Common myeloid progenitor, CD34-positive (primary cell): ENCODE data around the gene SEPTIN12.
A peak's percentile ranks its signal among the peaks of the same experiment; 100 is the strongest.

ENCODE experiments used
- CTCF ChIA-PET: fragments of 350-600 bp; sonication (Branson Sonifier 250); formaldehyde crosslinking; loops from one replicate; lab custom pipeline; 2021; ENCODE audit warnings: antibody characterized with exemption; lab: Charles Lee
- POLR2A ChIA-PET: fragments of 350-600 bp; sonication (Branson Sonifier 250); formaldehyde crosslinking; loops from one replicate; lab custom pipeline; 2021; ENCODE audit warnings: antibody characterized with exemption; lab: Charles Lee
- DNase-seq, 3 donors: peaks; one replicate each; pipeline versions ENCODE4 v3.0.0 to v3.0.0-alpha.2; 2013
- H3K27ac ChIP-seq, 2 experiments: 1 replicate in 1 of 2; 2 replicates in 1 of 2; pipeline ENCODE4 v1.7.0; 2013; ENCODE audit warnings: inconsistent platforms in 2 of 2, low read length in 2 of 2, mild to moderate bottlenecking in 2 of 2, low read depth in 1 of 2, moderate library complexity in 1 of 2; ENCODE audit not compliant: severe bottlenecking in 2 of 2, insufficient read depth in 1 of 2, poor library complexity in 1 of 2
- H3K27me3 ChIP-seq, 5 experiments: replicated peaks in 2 of 5; 1 replicate in 3 of 5; 2 replicates in 2 of 5; pipeline versions ENCODE4 v1.6.1 to v1.7.0; 2013; ENCODE audit warnings: low read length in 4 of 5, mild to moderate bottlenecking in 2 of 5, moderate library complexity in 2 of 5, inconsistent platforms in 1 of 5; ENCODE audit not compliant: insufficient read depth in 5 of 5, control insufficient read depth in 4 of 5
- H3K36me3 ChIP-seq, 4 experiments: 1 replicate in 2 of 4; 2 replicates in 2 of 4; pipeline versions ENCODE4 v1.6.1 to v1.7.0; 2013; ENCODE audit warnings: low read length in 3 of 4, control low read depth in 1 of 4, mild to moderate bottlenecking in 1 of 4; ENCODE audit not compliant: control insufficient read depth in 4 of 4, insufficient read depth in 4 of 4
- H3K4me1 ChIP-seq, 4 experiments: 1 replicate in 3 of 4; 2 replicates in 1 of 4; pipeline versions ENCODE4 v1.6.1 to v1.7.1; 2013; ENCODE audit warnings: low read length in 3 of 4, mild to moderate bottlenecking in 3 of 4, control low read depth in 1 of 4, inconsistent platforms in 1 of 4, moderate library complexity in 1 of 4; ENCODE audit not compliant: control insufficient read depth in 4 of 4, insufficient read depth in 4 of 4; ENCODE audit errors: control extremely low read depth in 1 of 4
- H3K4me3 ChIP-seq, 7 experiments: 1 replicate in 4 of 7; 2 replicates in 3 of 7; pipeline versions ENCODE4 v1.5.1 to v1.7.0; 2013; ENCODE audit warnings: mild to moderate bottlenecking in 7 of 7, low read length in 6 of 7, moderate library complexity in 6 of 7, inconsistent platforms in 2 of 7, low read depth in 2 of 7, control low read depth in 1 of 7; ENCODE audit not compliant: insufficient read depth in 4 of 7, control insufficient read depth in 1 of 7; ENCODE audit errors: extremely low read depth in 1 of 7
- H3K9me3 ChIP-seq, 5 experiments: 1 replicate in 4 of 5; 2 replicates in 1 of 5; pipeline versions ENCODE4 v1.6.1 to v1.7.1; 2013; ENCODE audit warnings: low read length in 4 of 5, mild to moderate bottlenecking in 2 of 5, inconsistent platforms in 1 of 5, low read depth in 1 of 5, moderate library complexity in 1 of 5; ENCODE audit not compliant: control insufficient read depth in 4 of 5, insufficient read depth in 2 of 5; ENCODE audit errors: control extremely low read depth in 1 of 5
- WGBS: methylation state at CpG from one replicate; pipeline ENCODE4 v1.1.5; 2013; ENCODE audit not compliant: insufficient coverage; 5-methylcytosine and 5-hydroxymethylcytosine counted together

The SEPTIN12 gene

DNA sequence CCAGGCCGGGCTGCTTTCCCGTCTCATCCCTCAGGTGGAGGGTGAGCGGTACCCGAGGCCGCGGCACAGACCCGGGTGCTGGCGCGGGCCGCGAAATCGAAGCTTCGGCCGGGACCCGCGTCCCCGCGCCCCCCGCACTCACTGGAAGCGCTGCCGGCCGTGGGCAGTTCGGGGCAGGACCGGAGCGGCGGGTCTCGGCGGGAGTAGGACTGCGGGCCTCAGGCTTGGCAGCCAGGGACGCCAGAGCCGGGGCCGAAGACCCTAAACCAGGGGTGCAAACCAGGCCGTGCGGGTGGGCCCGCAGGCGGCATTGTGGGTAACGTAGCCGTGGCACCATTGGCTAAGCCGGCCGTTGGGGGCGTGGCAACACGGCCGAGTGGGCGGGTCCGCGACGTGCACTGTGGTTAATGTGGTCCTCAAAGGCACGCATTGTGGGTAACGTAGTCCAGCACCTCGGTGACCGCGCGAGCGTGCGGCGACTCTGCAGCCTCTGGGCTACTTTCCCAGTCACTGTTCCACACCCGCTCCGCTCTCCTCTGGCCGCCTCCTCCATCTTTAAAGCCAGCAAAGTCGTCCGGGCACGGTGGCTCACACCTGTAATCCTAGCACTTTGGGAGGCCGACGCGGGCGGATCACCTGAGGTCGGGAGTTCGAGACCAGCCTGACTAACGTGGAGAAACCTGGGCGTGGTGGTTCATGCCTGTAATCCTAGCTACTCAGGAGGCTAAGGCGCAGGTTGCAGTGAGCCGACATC, 21.1 kb downstream of the SEPTIN12 start, which contains the start of gene ZNF500:
ZNF500 (minus strand) TSS at position 288 of the 754 bp plus-strand sequence. CDS start 1,184 bp downstream, outside the sequence.
- Histone ChIP-seq H3K4me1 (peaks cover 7 to 31% (median 25%) of the 10 kb centered on the region in 4 experiments), H3K27me3 (no peaks in the 10 kb centered on the region), H3K9me3 (no peaks in the 10 kb centered on the region), H3K4me3 (peak within 1 kb of the TSS; percentile 63 to 92 (median 80)), H3K36me3 (peaks cover 0 to 24% (median 11%) of the 10 kb centered on the region in 4 experiments), H3K27ac (peak within 1 kb of the TSS; percentile 66 to 81)
- peak; percentile 91 to 95 (median 94) for DNase-seq
- POLR2A ChIA-PET = interaction anchor here (0.8 kb wide), 1 partner anchor 79 kb away, joined by 3 read pairs; no protein-coding TSS in a partner anchor
- WGBS = 2% methylated on average over 58 of the region's 72 CpGs
- CTCF ChIA-PET = interaction anchor here (1.1 kb wide), 1 partner anchor 189 kb away, joined by 3 read pairs; no protein-coding TSS in a partner anchor

DNA sequence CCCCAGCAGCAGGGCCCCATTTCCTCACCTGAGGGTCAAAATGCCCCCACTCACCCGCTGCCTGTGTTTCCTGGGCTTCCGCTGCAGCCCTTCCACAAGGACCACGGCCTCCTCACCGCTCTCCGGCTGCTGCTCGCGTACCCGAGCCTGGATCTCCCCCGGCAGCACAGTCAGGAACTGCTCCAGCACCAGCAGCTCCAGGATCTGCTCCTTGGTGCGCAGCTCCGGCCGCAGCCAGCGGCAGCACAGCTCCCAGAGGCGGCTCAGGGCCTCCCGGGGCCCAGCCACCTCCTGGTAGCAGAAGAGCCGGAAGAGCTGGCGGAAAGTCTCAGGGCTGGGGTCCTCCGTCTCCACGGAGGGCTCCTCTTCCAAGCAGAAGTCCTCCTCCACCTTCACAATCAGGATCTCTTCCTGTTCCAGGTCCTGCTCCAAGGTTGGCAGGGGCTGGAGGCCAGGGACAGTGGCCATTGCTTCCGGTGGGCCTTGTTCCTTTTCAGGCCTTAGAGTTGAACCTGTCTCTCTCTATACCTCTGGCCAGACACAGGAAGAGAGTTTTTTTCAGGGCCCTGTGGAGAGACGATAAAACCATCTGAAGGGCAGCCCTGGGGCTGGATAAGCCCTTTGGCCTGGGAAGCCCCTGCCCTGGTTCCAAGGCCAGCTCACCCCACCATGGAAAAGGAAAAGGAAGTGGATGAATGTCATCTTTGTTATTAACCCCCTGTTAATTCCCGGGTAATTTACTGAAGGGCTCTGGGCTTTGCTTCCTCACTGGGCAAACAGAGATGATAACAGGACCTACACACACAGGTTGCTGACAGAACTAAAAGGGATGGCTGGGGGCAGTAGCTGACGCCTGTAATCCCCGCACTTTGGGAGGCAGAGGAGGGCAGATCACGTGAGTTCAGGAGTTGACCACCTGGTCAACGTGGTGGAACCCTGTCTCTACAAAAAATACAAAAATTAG, 22.4 kb downstream of the SEPTIN12 start:
- Histone ChIP-seq H3K27me3 (no peaks in the 10 kb centered on the region), H3K4me1 (peaks cover 7 to 31% (median 25%) of the 10 kb centered on the region in 4 experiments), H3K4me3 (peak overlapping the region in 6 of 7 experiments; percentile 63 to 92 (median 84)), H3K27ac (peak overlapping the region; percentile 66 to 81), H3K36me3 (peaks cover under 1 to 33% (median 16%) of the 10 kb centered on the region in 4 experiments), H3K9me3 (no peaks in the 10 kb centered on the region)
- WGBS = 76% methylated on average over 23 of the region's 26 CpGs
- no peak for DNase-seq
- CTCF ChIA-PET = no interaction called here
- POLR2A ChIA-PET = no interaction called here

DNA sequence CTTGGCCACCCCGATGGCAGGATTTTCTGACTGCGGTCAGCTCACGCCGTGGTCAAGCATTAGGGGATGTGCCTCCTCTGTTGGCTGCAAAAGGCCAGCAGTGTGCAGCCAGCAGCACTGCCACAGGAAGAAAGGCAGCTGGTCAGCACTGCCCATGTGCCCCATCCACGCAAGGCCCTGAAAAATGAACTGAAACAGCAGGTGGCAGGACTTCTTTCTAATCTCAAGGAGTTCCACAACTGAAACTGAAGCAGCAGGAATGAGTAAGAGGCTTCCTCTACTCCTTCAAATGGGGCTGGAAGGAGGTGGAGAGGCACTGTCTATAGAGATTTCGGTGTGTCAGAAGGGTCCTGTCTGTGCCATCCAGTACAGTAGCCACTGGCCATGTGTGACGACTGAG, 24.4 kb downstream of the SEPTIN12 start:
- Histone ChIP-seq H3K27ac (no peak overlapping the region), H3K4me1 (peaks cover 7 to 29% (median 25%) of the 10 kb centered on the region in 4 experiments), H3K36me3 (peaks cover 5 to 52% (median 32%) of the 10 kb centered on the region in 4 experiments), H3K4me3 (no peak overlapping the region), H3K27me3 (no peaks in the 10 kb centered on the region), H3K9me3 (no peaks in the 10 kb centered on the region)
- WGBS = over 99% methylated on average over 7 of the region's 7 CpGs
- DNase-seq = no peak
- ChIA-PET POLR2A (no interaction called here), CTCF (no interaction called here)

DNA sequence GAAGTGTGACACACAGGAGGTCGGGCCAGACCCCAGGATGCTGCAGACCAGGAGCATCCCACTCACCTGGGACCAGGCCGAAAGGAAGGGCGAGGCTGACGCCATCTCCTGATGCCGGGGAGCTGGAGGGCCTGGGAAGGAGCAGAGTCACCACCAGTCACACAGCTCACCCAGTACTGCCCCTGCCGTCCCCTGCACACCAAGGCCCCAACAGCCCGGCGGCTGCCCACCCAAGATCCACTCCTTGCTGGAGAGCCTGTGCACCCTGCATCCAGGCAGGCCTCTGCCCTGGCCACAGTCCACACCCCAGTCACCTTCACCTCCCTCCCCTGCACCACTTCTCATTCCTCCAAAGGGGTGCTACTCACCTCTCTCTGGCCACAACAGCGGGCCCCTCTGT, 25.9 kb downstream of the SEPTIN12 start:
- Histone ChIP-seq H3K36me3 (peaks cover 7 to 66% (median 39%) of the 10 kb centered on the region in 4 experiments), H3K27me3 (no peaks in the 10 kb centered on the region), H3K9me3 (no peaks in the 10 kb centered on the region), H3K4me3 (no peak overlapping the region), H3K27ac (no peak overlapping the region), H3K4me1 (peaks cover 4 to 16% (median 13%) of the 10 kb centered on the region in 4 experiments)
- CTCF ChIA-PET = interaction anchor here (0.6 to 1.0 kb wide), 2 partner anchors 9 to 27 kb away, joined by 3 read pairs; no protein-coding TSS in a partner anchor
- 99% methylated on average over 6 of the region's 9 CpGs for WGBS
- POLR2A ChIA-PET = no interaction called here
- no peak for DNase-seq

DNA sequence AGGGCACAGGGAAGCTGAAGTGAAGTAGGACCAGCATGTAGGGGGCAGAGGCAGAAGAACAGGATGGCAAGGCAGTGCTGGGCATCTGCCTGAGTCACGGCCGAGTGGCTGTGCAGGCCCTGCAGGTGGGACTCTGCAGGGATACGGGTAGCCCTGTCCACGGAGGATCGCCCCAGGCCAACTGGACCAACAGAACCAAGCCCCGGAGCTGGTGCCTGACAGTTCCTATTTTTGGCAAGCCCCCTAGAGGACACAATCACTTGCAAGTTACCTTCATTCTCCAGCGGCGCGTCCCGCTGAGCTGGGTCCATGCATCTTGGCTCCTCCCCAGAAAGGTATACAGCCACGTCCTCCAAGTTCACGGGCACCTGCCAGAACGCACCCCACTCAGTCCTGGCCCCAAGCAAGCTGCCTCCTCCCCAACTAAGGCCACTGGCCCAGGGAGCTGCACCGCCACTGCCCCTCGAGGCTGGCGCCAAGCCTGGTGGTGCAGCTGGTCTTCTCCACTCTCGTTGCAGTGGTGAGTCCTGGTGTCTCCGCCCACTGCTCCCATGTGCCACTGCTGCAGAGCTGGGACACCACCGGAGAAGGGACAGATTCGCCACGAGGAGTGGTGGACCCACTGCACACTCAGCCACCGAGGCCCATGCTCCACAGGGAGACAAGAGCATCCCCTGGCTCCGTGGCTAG, 27.8 kb downstream of the SEPTIN12 start:
- no peak overlapping the region for H3K4me3 ChIP-seq
- CTCF ChIA-PET = interaction anchor here (1.3 to 1.4 kb wide), 3 partner anchors 8 to 42 kb away, joined by 3 to 4 read pairs (median 3); partner anchors contain the start of gene ROGDI
- no peak overlapping the region for H3K27ac ChIP-seq
- 97% methylated on average over 20 of the region's 23 CpGs for WGBS
- peaks cover 0 to 5% (median 2%) of the 10 kb centered on the region in 5 experiments for H3K9me3 ChIP-seq
- peaks cover 0 to 5% (median 2%) of the 10 kb centered on the region in 4 experiments for H3K4me1 ChIP-seq
- DNase-seq = no peak
- H3K36me3 ChIP-seq = peaks cover 7 to 81% (median 47%) of the 10 kb centered on the region in 4 experiments
- POLR2A ChIA-PET = no interaction called here
- H3K27me3 ChIP-seq = no peaks in the 10 kb centered on the region

DNA sequence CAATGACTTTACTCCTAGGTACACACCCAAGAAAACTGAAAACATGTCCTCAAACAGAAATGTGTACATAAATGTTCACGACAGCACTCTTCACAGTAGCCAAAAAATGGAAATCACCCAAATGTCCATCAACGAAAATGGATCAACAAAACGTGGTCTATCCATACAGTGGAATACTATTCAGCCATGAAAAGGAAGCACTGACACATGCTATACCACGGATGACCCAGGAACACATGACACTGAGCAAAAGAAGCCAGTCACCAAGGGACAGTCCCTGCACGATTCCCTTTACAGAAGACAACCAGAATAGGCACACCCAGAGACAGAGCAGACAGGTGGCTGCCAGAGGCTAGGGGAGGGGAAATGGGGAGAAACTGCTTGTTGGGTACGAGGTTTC, 32.5 kb downstream of the SEPTIN12 start:
- 95% methylated on average over 6 of the region's 6 CpGs for WGBS
- Histone ChIP-seq H3K36me3 (peaks cover 9 to 88% (median 60%) of the 10 kb centered on the region in 4 experiments), H3K4me3 (no peak overlapping the region), H3K27ac (no peak overlapping the region), H3K9me3 (peaks cover 0 to 9% (median 4%) of the 10 kb centered on the region in 5 experiments), H3K4me1 (no peaks in the 10 kb centered on the region), H3K27me3 (no peaks in the 10 kb centered on the region)
- ChIA-PET POLR2A (no interaction called here), CTCF (no interaction called here)
- no peak for DNase-seq
